Calu3 (cell line): ENCODE data around the gene ASIC2. TPM values are rescaled to one million over a fixed set of nuclear protein-coding genes. Genes with fewer than 3 reads are reported as not detected.

ENCODE experiments used
- BruUV-seq: library from RNA; stranded (reverse); fragments of 400-500 nt; replicated peaks from 2 replicates; lab custom pipeline; 2021; lab: Mats Ljungman, UMichigan
- CTCF ChIA-PET: fragments of 300-600 bp; sonication (Branson Sonifier 250); formaldehyde crosslinking; loops from one replicate; lab custom pipeline; 2022; ENCODE audit warnings: antibody characterized with exemption; lab: Charles Lee
- DNase-seq: peaks from one replicate; pipeline ENCODE4 v3.0.0; 2022
- H3K27ac Mint-ChIP-seq: one replicate; pipeline ENCODE4 v1.8.0; 2022; ENCODE audit warnings: mixed read lengths; ENCODE audit not compliant: unreplicated experiment
- H3K27me3 Mint-ChIP-seq: one replicate; pipeline ENCODE4 v1.8.0; 2022; ENCODE audit warnings: mixed read lengths; ENCODE audit not compliant: unreplicated experiment
- H3K36me3 Mint-ChIP-seq: one replicate; pipeline ENCODE4 v1.8.0; 2022; ENCODE audit warnings: mild to moderate bottlenecking, moderate library complexity, mixed read lengths; ENCODE audit not compliant: insufficient read depth, unreplicated experiment
- H3K4me1 Mint-ChIP-seq: one replicate; pipeline ENCODE4 v1.8.0; 2022; ENCODE audit warnings: mild to moderate bottlenecking, low read depth, mixed read lengths; ENCODE audit not compliant: unreplicated experiment
- H3K4me3 Mint-ChIP-seq: one replicate; pipeline ENCODE4 v1.8.0; 2022; ENCODE audit warnings: mild to moderate bottlenecking, low read depth, moderate library complexity, mixed read lengths; ENCODE audit not compliant: unreplicated experiment
- H3K9me3 Mint-ChIP-seq: one replicate; pipeline ENCODE4 v1.8.0; 2022; ENCODE audit warnings: low read depth, mixed read lengths; ENCODE audit not compliant: unreplicated experiment
- CTCF ChIP-seq: fragments of 200-600 bp; IDR thresholded peaks from one replicate; pipeline ENCODE4 v1.8.0; 2022; ENCODE audit warnings: antibody characterized with exemption; ENCODE audit not compliant: unreplicated experiment
- intact Hi-C: fragments of 100-400 bp; cut with micrococcal nuclease; formaldehyde crosslinking; loops from one replicate; pipeline ENCODE4 v1.10.0; 2022; ENCODE audit not compliant: unreplicated experiment
- total RNA-seq: library from RNA; stranded (reverse); gene quantifications from 2 replicates; pipeline ENCODE4 v1.2.3, GENCODE V29; 2022

Gene ASIC2
- total RNA-seq, 1 experiment from 2014 or later = not detected

DNA sequence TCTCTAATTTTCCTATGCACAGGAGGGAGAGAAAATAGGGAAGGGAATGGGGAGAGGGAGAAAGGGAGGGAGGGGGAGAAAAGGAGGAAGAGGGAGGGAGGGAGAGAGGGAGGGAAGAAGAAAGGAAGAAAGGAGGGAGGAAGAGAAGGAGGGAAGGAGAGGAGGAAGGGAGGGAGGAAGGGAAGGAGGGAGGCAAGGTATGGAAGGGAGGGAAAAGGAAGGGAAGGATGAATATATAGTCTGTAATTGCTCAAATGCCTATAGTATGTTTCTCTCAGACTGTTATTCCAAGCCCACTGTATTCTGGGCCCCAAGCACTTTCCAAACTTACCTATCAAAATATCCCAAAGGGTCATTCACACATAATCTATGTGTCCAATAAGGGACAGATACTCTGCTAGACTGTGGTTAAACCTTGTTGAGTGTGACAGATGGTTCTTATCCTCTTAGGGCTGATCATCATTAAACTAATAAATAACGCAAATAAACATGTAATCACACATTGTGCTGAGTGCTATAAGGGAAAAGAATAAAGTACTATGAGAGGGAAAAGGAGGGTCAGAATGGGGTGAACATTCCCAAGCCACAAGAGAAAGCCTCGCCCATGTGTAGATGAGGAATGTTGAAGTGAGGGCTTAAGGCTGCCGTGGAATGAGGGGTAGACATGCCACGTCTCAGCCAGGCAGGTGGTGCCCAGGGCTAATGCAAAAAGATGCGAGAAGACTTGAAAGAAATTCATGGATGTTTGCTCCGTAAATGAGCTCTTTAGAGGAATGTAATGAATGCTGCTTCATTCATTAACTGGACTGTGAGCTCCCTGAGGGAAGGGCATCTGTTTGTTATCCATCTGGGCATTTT, 30.6 kb downstream of the ASIC2 start:
- Mint-ChIP-seq H3K36me3 (no peaks in the 10 kb centered on the region), H3K27me3 (peaks cover 80% of the 10 kb centered on the region), H3K9me3 (no peaks in the 10 kb centered on the region), H3K4me1 (no peaks in the 10 kb centered on the region), H3K27ac (no peak overlapping the region), H3K4me3 (no peak overlapping the region)
- BruUV-seq = no TSS peak
- DNase-seq = no peak
- intact Hi-C loops = no loop called here
- no peak for TF ChIP-seq CTCF
- CTCF ChIA-PET = no interaction called here

DNA sequence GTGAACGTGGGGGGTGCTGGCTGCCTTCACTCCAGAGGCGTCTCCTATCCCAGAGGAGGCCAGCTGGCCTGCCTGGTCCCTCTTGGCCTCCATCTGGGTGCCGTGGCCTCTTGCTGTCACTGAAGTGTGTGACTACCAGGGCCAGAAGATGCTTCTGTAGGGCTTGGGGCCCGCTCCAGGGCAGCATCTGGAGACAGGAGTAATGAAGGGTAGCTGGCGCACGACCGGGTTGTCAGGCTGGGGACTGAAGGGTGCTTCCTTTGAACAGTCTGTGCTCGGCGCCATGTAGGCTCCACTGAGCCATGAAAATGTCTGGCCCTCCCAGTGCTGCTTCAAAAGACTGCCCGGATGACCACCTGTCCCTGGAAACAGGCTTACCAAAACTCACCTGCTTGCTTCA, 31.3 kb downstream of the ASIC2 start:
- Mint-ChIP-seq H3K9me3 (no peaks in the 10 kb centered on the region), H3K27ac (no peak overlapping the region), H3K36me3 (no peaks in the 10 kb centered on the region), H3K4me3 (no peak overlapping the region), H3K27me3 (peaks cover 82% of the 10 kb centered on the region), H3K4me1 (no peaks in the 10 kb centered on the region)
- intact Hi-C loops = no loop called here
- TF ChIP-seq CTCF = no peak
- BruUV-seq = no TSS peak
- DNase-seq = no peak
- CTCF ChIA-PET = no interaction called here

GRCh38 chr17:33260638-33261037, 32.5 kb downstream of the ASIC2 start:
- H3K4me3 Mint-ChIP-seq = no peak overlapping the region
- no peaks in the 10 kb centered on the region for H3K4me1 Mint-ChIP-seq
- no peak for DNase-seq
- CTCF ChIA-PET = no interaction called here
- no peak for TF ChIP-seq CTCF
- H3K27ac Mint-ChIP-seq = no peak overlapping the region
- intact Hi-C loops = no loop called here
- H3K27me3 Mint-ChIP-seq = peaks cover 80% of the 10 kb centered on the region
- no peaks in the 10 kb centered on the region for H3K9me3 Mint-ChIP-seq
- no TSS peak for BruUV-seq
- no peaks in the 10 kb centered on the region for H3K36me3 Mint-ChIP-seq

DNA sequence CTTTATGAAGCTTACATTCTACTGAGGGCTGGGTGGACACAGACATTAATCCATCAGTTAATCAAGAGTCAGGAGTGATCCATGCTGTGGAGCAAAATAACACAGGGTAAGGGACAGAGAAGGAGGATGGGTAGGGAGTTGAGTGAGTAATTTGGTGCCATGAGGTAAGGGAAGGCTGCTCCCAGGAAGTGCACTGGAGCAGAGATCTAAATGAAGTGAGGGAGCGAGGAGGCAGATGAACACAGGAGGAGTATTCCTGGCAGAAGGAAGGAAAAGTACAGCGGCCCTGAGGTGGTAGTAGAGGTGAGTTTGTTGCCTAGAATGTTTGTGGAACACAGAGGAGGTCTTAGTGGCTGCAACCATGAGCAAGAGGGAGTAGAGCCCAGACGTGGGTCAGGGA, 34.8 kb downstream of the ASIC2 start:
- Mint-ChIP-seq H3K27me3 (peaks cover 85% of the 10 kb centered on the region), H3K27ac (no peak overlapping the region), H3K4me3 (no peak overlapping the region), H3K9me3 (no peaks in the 10 kb centered on the region), H3K4me1 (no peaks in the 10 kb centered on the region), H3K36me3 (no peaks in the 10 kb centered on the region)
- intact Hi-C loops = no loop called here
- BruUV-seq = no TSS peak
- no peak for DNase-seq
- CTCF ChIA-PET = no interaction called here
- TF ChIP-seq CTCF = no peak
